Keratinocyte (primary cell): ENCODE data around the gene MCF2L2.

Experiments used
- EZH2 ChIP-seq: IDR thresholded peaks from one replicate; pipeline ENCODE4 v1.6.1; 2012; ENCODE audit warnings: inconsistent platforms, mild to moderate bottlenecking, low read length, moderate library complexity
- TF ChIP-seq, protein P1 (sequence below), 3 experiments: IDR thresholded peaks in 1 of 3; conservative IDR thresholded peaks in 1 of 3; optimal IDR thresholded peaks in 1 of 3; 2 replicates in 2 of 3; 3 replicates in 1 of 3; pipeline versions ENCODE3 to v1.5.1; 2011; ENCODE audit warnings: low read length in 3 of 3, mild to moderate bottlenecking in 3 of 3, moderate library complexity in 2 of 3, control low read depth in 1 of 3, inconsistent platforms in 1 of 3; ENCODE audit not compliant: insufficient read depth in 2 of 3; ENCODE audit errors: extremely low read depth in 1 of 3

DNA sequence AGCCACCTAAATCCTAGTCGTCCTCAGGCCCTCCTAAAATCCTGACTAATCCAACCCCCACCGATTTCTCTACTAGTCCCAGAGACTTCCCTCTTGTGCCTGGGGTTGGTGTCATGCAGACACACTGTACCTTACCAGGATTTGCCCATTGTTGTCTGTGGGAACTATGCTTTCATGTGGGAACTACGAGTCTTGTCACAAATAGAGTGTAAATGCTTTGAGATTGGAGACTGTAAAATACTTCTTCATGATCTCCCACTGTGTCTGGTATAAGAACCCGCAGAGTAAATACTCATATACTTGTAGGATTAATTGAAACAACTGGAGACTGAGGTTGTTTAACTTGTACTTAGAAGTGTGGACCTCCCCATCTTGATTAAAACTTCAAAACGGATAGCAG lies 164.2 kb downstream of the MCF2L2 start:
- TF ChIP-seq, protein P1, sequence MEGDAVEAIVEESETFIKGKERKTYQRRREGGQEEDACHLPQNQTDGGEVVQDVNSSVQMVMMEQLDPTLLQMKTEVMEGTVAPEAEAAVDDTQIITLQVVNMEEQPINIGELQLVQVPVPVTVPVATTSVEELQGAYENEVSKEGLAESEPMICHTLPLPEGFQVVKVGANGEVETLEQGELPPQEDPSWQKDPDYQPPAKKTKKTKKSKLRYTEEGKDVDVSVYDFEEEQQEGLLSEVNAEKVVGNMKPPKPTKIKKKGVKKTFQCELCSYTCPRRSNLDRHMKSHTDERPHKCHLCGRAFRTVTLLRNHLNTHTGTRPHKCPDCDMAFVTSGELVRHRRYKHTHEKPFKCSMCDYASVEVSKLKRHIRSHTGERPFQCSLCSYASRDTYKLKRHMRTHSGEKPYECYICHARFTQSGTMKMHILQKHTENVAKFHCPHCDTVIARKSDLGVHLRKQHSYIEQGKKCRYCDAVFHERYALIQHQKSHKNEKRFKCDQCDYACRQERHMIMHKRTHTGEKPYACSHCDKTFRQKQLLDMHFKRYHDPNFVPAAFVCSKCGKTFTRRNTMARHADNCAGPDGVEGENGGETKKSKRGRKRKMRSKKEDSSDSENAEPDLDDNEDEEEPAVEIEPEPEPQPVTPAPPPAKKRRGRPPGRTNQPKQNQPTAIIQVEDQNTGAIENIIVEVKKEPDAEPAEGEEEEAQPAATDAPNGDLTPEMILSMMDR (optimal IDR thresholded peaks at IDR 0.05 in 1 of 3, IDR thresholded peaks at IDR 0.05 in 1 of 3, conservative IDR thresholded peaks at IDR 0.05 in 1 of 3; ENCODE audit: extremely low read depth in 1 of 3, insufficient read depth in 2 of 3, low read length in 3 of 3), result no peak
- TF ChIP-seq EZH2, result no peak
